HG03103 (cell line): ENCODE measurements around the gene PDGFC.
"Not testable (repeated sequence)": the region's sequence is repeated elsewhere in the genome, so short reads cannot be mapped to it uniquely, and the experiment has no call there.

Experiments used
- ATAC-seq: cut with Tn5 transposase; IDR thresholded peaks from one replicate; pipeline ENCODE4 v1.9.1; 2021; ENCODE audit warnings: low read depth; ENCODE audit not compliant: unreplicated experiment

Gene PDGFC

GRCh38 chr4:156953001-156953400 is 18.6 kb downstream of the PDGFC start:
- no peak for ATAC-seq

GRCh38 chr4:156952078-156952759 is 19.4 kb downstream of the PDGFC start:
- ATAC-seq: no peak

- ATAC-seq: no peak
These were observed 20.7 kb downstream of the PDGFC start for GRCh38 chr4:156950948-156951347.

- no peak for ATAC-seq
These were observed 21.5 kb downstream of the PDGFC start for GRCh38 chr4:156950090-156950489.

GRCh38 chr4:156949373-156949814 is 22.2 kb downstream of the PDGFC start:
- ATAC-seq: no peak

- ATAC-seq: no peak
These were observed 22.9 kb downstream of the PDGFC start for GRCh38 chr4:156948738-156949137.

- ATAC-seq: no peak
These were observed 23.5 kb downstream of the PDGFC start for GRCh38 chr4:156948133-156948532.

GRCh38 chr4:156946516-156947424 is 24.8 kb downstream of the PDGFC start:
- no peak for ATAC-seq

- ATAC-seq: no peak
These were observed 26.1 kb downstream of the PDGFC start for GRCh38 chr4:156945532-156945931.

GRCh38 chr4:156942991-156943390 is 28.6 kb downstream of the PDGFC start:
- ATAC-seq: no peak

- no peak for ATAC-seq
These were observed 29.6 kb downstream of the PDGFC start for GRCh38 chr4:156941940-156942548.

GRCh38 chr4:156939801-156940200 is 31.8 kb downstream of the PDGFC start:
- ATAC-seq: no peak

GRCh38 chr4:156939139-156939538 is 32.5 kb downstream of the PDGFC start:
- ATAC-seq: no peak

GRCh38 chr4:156934259-156934635 is 37.4 kb downstream of the PDGFC start:
- no peak for ATAC-seq

- ATAC-seq: no peak
These were observed 37.9 kb downstream of the PDGFC start for GRCh38 chr4:156933633-156934258.

- ATAC-seq: not testable (repeated sequence)
These were observed 39.2 kb downstream of the PDGFC start for GRCh38 chr4:156932360-156932759.

- ATAC-seq: no peak
These were observed 40.3 kb downstream of the PDGFC start for GRCh38 chr4:156931267-156931666.

- ATAC-seq: no peak
These were observed 42.1 kb downstream of the PDGFC start for GRCh38 chr4:156929386-156930105.

GRCh38 chr4:156924774-156925315 is 46.8 kb downstream of the PDGFC start:
- ATAC-seq: no peak

GRCh38 chr4:156923525-156923924 is 48.1 kb downstream of the PDGFC start:
- ATAC-seq: no peak
